B cell (primary cell): ENCODE measurements around the gene CRY2. TPM values are rescaled to one million over a fixed set of nuclear protein-coding genes. Genes with fewer than 3 reads are reported as not detected.

Source experiments
- ATAC-seq: fragments of 200-7000 bp; cut with Tn5 transposase; one replicate; pipeline ENCODE4 v1.10.0; 2021; ENCODE audit warnings: low read depth, mild to moderate bottlenecking, moderate number of reproducible peaks, moderate library complexity
- CTCF ChIA-PET: fragments of 350-600 bp; sonication (Branson Sonifier 250); formaldehyde crosslinking; loops from one replicate; lab custom pipeline; 2021; ENCODE audit warnings: antibody characterized with exemption, inconsistent platforms; lab: Charles Lee
- POLR2A ChIA-PET: fragments of 350-600 bp; sonication (Branson Sonifier 250); formaldehyde crosslinking; loops from one replicate; lab custom pipeline; 2021; ENCODE audit warnings: antibody characterized with exemption; lab: Charles Lee
- DNase-seq: peaks from one replicate; pipeline ENCODE4 v3.0.0; 2013
- H2AFZ ChIP-seq: 2 replicates; pipeline ENCODE4 v1.6.1; 2012; ENCODE audit warnings: mild to moderate bottlenecking, low read depth, low read length; ENCODE audit not compliant: insufficient read depth, poor library complexity, severe bottlenecking
- H3K27ac ChIP-seq, 2 donors: 1 replicate in 1 of 2; 2 replicates in 1 of 2; pipeline ENCODE4 v1.5.1; 2012 to 2013; ENCODE audit warnings: low read length in 2 of 2, mild to moderate bottlenecking in 2 of 2, moderate library complexity in 1 of 2
- H3K27me3 ChIP-seq, 4 experiments: fragments of 200-600 bp in 1 of 4; sonication (generic) in 1 of 4; replicated peaks in 1 of 4; 1 replicate in 2 of 4; 2 replicates in 2 of 4; pipeline versions ENCODE4 v1.6.1 to v1.7.0; 2013 to 2016; ENCODE audit warnings: low read length in 3 of 4, mild to moderate bottlenecking in 2 of 4, mixed read lengths in 1 of 4, moderate library complexity in 1 of 4; ENCODE audit not compliant: insufficient read depth in 4 of 4, control insufficient read depth in 3 of 4; ENCODE audit errors: control extremely low read depth in 1 of 4
- H3K36me3 ChIP-seq, 2 experiments: replicated peaks in 1 of 2; 1 replicate in 1 of 2; 2 replicates in 1 of 2; pipeline versions ENCODE4 v1.6.1 to v1.7.1; 2013; ENCODE audit warnings: low read length in 1 of 2; ENCODE audit not compliant: insufficient read depth in 2 of 2, control insufficient read depth in 1 of 2; ENCODE audit errors: control extremely low read depth in 1 of 2, extremely low read depth in 1 of 2
- H3K4me1 ChIP-seq, 2 donors: fragments of 200-600 bp in 1 of 2; sonication (generic) in 1 of 2; 1 replicate in 1 of 2; 2 replicates in 1 of 2; pipeline versions ENCODE4 v1.5.1 to v1.6.1; 2013 to 2017; ENCODE audit warnings: low read length in 2 of 2; ENCODE audit not compliant: control insufficient read depth in 2 of 2, insufficient read depth in 2 of 2
- H3K4me2 ChIP-seq: replicated peaks from 2 replicates; pipeline ENCODE3; 2012; ENCODE audit warnings: mild to moderate bottlenecking, low read depth, low read length; ENCODE audit not compliant: poor library complexity, severe bottlenecking
- H3K4me3 ChIP-seq, 5 experiments: fragments of 200-600 bp in 1 of 5; sonication (generic) in 1 of 5; 1 replicate in 3 of 5; 2 replicates in 2 of 5; pipeline versions ENCODE4 v1.5.1 to v1.7.0; 2011 to 2016; ENCODE audit warnings: low read length in 4 of 5, mild to moderate bottlenecking in 4 of 5, low read depth in 2 of 5, control low read depth in 1 of 5, moderate library complexity in 1 of 5; ENCODE audit not compliant: insufficient read depth in 1 of 5; ENCODE audit errors: control extremely low read depth in 1 of 5, extremely low read depth in 1 of 5
- H3K79me2 ChIP-seq: fragments of 200-600 bp; sonication (generic); one replicate; pipeline ENCODE4 v1.6.0; 2016; ENCODE audit warnings: low read length; ENCODE audit not compliant: control insufficient read depth, insufficient read depth
- H3K9ac ChIP-seq: fragments of 200-600 bp; sonication (generic); 2 replicates; pipeline ENCODE4 v1.6.1; 2017; ENCODE audit warnings: mild to moderate bottlenecking, low read length, moderate library complexity
- H3K9me3 ChIP-seq, 3 donors: one replicate each; pipeline versions ENCODE4 v1.6.1 to v1.7.1; 2013; ENCODE audit warnings: low read length in 2 of 3; ENCODE audit not compliant: control insufficient read depth in 2 of 3, insufficient read depth in 1 of 3; ENCODE audit errors: control extremely low read depth in 1 of 3
- H4K20me1 ChIP-seq: 2 replicates; pipeline ENCODE4 v1.6.0; 2012; ENCODE audit warnings: mild to moderate bottlenecking, low read length; ENCODE audit not compliant: insufficient read depth, control insufficient read depth, poor library complexity, severe bottlenecking
- H3K27ac Mint-ChIP-seq: one replicate; pipeline ENCODE4 v1.8.0; 2021; ENCODE audit warnings: mixed read lengths
- H3K27me3 Mint-ChIP-seq: one replicate; pipeline ENCODE4 v1.8.0; 2021; ENCODE audit warnings: mixed read lengths
- H3K4me1 Mint-ChIP-seq: one replicate; pipeline ENCODE4 v1.8.0; 2021; ENCODE audit warnings: mixed read lengths
- H3K4me3 Mint-ChIP-seq: one replicate; pipeline ENCODE4 v1.8.0; 2021; ENCODE audit warnings: mixed read lengths
- H3K9me3 Mint-ChIP-seq: one replicate; pipeline ENCODE4 v1.8.0; 2022; ENCODE audit warnings: mixed read lengths; ENCODE audit not compliant: insufficient read depth
- CTCF ChIP-seq: fragments of 200-600 bp; IDR thresholded peaks from one replicate; pipeline ENCODE4 v1.8.0; 2022; ENCODE audit warnings: antibody characterized with exemption, mild to moderate bottlenecking
- EZH2 ChIP-seq: IDR thresholded peaks from 2 replicates; pipeline ENCODE4 v1.6.1; 2012; ENCODE audit warnings: borderline replicate concordance, low read depth, mild to moderate bottlenecking, moderate library complexity, low read length; ENCODE audit not compliant: insufficient read depth, poor library complexity, severe bottlenecking
- WGBS: methylation state at CpG from one replicate; pipeline ENCODE4 v1.1.5; 2013; ENCODE audit warnings: missing lambda C conversion rate; ENCODE audit not compliant: insufficient coverage; 5-methylcytosine and 5-hydroxymethylcytosine counted together
- intact Hi-C: fragments of 100-400 bp; cut with micrococcal nuclease; formaldehyde crosslinking; loops from one replicate; pipeline ENCODE4 v1.10.0; 2022
- polyA plus RNA-seq: library from polyadenylated mRNA; depleted of rRNA; stranded (reverse); fragments of >200 nt; gene quantifications from 2 replicates; pipeline ENCODE4 v1.2.3, GENCODE V29; 2012
- total RNA-seq, 2 donors: library from RNA; stranded (reverse); fragments of 120-200 nt in 1 of 2; gene quantifications; 1 replicate in 1 of 2; 2 replicates in 1 of 2; pipeline versions ENCODE4 v1.2.3 to v1.2.4, GENCODE V29; 2013 to 2022

Gene CRY2
- total and polyA plus RNA-seq, 2 donors (not counting 1 experiment from before 2014, with no cell fraction given): 20.4 to 65.1 TPM

- POLR2A ChIA-PET: interaction anchor here (9.1 kb wide), 1 partner anchor 14 kb away, joined by 162 read pairs; no protein-coding TSS in a partner anchor
- Mint-ChIP-seq H3K27me3 (no peaks in the 10 kb centered on the region), H3K4me1 (peaks cover 75% of the 10 kb centered on the region), H3K4me3 (peak overlapping the region; percentile 92), H3K27ac (peak overlapping the region; percentile 94), H3K9me3 (no peaks in the 10 kb centered on the region)
- H3K4me1 ChIP-seq: peaks cover 54 to 75% of the 10 kb centered on the region in 2 donors
- H3K9ac ChIP-seq: no peak overlapping the region
- peak overlapping the region in 2 of 5 experiments; percentile 9 to 99 for H3K4me3 ChIP-seq
- peaks cover 60% of the 10 kb centered on the region for H3K79me2 ChIP-seq
- 61% methylated on average over 6 of the region's 13 CpGs for WGBS
- intact Hi-C loops: loop anchor here (5.0 to 10.0 kb wide), 4 partner anchors 202 to 1355 kb away; partner anchors contain the start of genes ATG13, CD82, DGKZ and HARBI1
- H2AFZ ChIP-seq: no peak overlapping the region
- TF ChIP-seq EZH2: no peak
- no peak for TF ChIP-seq CTCF
- no peaks in the 10 kb centered on the region for H3K9me3 ChIP-seq
- CTCF ChIA-PET: interaction anchor here (8.3 to 9.6 kb wide), 2 partner anchors 14 to 44 kb away, joined by 58 to 98 read pairs; no protein-coding TSS in a partner anchor
- ATAC-seq (no peak), DNase-seq (no peak)
- no peaks in the 10 kb centered on the region for H3K27me3 ChIP-seq
- H3K4me2 ChIP-seq: peak overlapping the region; percentile 98
- H3K36me3 ChIP-seq: peaks cover 0 to 19% of the 10 kb centered on the region in 2 experiments
- H4K20me1 ChIP-seq: peaks cover 35% of the 10 kb centered on the region
- peak overlapping the region in 1 of 2 donors; percentile 17 for H3K27ac ChIP-seq
These were observed 72.7 kb downstream of the CRY2 start for GRCh38 chr11:45919806-45920530.
